ENCODE results near the gene DNAJC1.

DNA sequence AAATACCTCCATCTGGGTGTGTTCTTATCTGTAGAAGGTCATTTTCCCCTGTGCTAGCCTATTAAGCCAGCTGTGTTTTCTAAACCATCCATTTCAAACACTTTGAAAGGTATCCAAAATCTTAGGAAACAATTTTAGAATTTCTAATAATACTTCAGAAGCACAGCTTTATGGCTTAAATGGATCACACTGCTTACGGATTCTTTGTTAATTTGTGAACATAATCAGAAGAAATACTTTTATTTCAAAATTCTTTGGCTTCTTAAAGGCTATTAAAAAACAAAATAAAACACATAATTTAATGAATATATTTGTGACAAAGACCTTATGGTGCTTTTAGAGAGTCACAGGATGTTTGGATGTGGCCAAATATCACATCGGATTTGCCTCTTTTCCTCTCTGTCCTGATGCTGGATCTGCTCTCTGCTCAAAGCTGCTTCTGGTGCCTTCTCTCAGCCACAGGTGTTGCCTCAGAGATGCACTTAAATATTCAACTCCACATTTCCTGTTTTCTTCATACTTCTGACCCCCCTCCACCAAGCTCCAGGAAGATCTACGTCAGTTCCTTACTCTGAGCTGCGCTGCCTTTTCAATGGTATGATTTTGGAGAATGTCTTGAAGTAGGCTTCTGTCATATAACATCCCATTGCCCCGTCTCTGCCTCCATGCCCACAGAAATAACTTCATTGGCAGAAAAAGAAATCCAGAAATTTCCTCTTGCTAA, 238.9 kb downstream of the DNAJC1 start:
- TF ChIP-seq POLR2A (IDR thresholded peaks at IDR 0.05) = no peak
- TF ChIP-seq, protein P1, sequence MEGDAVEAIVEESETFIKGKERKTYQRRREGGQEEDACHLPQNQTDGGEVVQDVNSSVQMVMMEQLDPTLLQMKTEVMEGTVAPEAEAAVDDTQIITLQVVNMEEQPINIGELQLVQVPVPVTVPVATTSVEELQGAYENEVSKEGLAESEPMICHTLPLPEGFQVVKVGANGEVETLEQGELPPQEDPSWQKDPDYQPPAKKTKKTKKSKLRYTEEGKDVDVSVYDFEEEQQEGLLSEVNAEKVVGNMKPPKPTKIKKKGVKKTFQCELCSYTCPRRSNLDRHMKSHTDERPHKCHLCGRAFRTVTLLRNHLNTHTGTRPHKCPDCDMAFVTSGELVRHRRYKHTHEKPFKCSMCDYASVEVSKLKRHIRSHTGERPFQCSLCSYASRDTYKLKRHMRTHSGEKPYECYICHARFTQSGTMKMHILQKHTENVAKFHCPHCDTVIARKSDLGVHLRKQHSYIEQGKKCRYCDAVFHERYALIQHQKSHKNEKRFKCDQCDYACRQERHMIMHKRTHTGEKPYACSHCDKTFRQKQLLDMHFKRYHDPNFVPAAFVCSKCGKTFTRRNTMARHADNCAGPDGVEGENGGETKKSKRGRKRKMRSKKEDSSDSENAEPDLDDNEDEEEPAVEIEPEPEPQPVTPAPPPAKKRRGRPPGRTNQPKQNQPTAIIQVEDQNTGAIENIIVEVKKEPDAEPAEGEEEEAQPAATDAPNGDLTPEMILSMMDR (IDR thresholded peaks at IDR 0.05) = no peak
